NCI-H69 (cell line): ENCODE results near the gene GALNT12.
A peak's percentile ranks its signal among the peaks of the same experiment; 100 is the strongest.

ENCODE experiments used
- DNase-seq: peaks from one replicate; lab custom pipeline; 2025; lab: John Stamatoyannopoulos, UW

The GALNT12 gene

DNA sequence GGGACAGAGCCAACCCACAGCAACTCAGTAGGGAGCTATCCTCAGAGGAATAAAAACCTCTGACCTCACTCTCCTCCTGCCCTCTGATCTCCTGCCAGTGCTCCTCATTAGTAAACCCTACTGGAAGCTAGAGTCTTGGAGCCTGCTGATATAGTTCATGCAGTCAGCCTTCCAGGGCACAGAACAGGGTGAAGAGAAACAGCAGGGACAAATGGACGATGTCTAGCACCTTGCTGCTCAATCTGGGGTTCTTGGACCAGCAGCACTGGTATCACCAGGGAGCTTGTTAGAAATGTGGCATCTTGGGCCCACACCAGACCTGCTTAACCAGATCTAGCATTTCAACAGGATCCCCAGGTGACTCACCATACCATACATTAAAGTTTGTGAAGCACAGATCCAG is 5.5 kb upstream of the GALNT12 start:
- peak; percentile 47 for DNase-seq

DNA sequence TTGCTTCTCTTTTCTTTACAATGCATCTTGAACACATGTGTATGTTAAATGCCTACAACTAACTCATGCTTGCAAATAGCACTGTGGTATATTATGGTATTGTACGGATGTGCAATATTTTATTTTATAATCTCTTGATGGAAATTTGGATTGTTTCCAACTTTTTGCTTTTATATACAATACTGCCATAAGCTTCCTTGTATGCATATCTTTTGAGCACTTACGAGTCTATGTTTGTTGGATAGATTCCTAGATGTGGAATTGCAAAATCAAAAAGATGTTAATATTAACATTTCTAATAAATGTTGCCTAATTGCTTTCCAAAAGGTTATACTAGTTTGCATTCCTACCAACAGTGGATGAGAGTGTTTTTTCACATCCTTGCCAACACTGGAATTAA is 3.4 kb upstream of the GALNT12 start:
- DNase-seq, result peak; percentile 38

DNA sequence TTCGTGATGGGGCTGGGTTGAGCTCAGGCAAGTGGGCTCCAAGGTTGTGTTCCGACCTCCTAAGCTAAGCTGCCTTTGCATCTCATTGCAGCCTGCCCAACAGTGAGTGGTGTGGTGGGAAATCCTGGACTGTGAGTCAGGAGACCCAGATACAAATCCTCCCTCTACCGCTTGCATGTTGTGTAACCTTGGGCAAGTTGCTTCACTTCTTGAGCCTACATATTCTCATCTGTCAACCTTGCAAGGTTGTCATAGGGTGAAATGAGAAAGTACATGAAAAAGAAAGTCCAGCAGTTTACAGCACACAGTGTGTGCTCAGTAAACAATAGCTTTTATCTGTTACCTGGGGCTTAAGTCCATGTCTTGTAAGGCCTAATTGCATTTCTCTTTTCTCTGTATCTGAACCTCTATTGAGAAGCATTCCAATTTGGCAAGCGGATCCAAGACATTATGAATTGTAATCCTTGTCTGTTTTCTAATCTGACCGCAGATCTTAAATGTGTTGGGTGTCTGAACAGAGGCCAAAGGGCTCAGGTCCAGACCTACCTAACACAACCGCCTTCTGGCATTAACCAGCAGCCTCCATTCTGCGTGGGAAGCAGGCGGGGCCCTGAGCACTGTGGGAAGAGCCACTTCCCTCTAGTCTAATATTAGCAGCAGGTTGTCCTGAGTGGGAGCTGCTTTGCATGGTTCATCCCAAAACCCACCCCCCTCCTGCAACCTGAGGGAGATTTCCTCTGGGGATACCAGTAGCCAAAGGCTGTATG is 1.8 kb upstream of the GALNT12 start:
- no peak for DNase-seq

DNA sequence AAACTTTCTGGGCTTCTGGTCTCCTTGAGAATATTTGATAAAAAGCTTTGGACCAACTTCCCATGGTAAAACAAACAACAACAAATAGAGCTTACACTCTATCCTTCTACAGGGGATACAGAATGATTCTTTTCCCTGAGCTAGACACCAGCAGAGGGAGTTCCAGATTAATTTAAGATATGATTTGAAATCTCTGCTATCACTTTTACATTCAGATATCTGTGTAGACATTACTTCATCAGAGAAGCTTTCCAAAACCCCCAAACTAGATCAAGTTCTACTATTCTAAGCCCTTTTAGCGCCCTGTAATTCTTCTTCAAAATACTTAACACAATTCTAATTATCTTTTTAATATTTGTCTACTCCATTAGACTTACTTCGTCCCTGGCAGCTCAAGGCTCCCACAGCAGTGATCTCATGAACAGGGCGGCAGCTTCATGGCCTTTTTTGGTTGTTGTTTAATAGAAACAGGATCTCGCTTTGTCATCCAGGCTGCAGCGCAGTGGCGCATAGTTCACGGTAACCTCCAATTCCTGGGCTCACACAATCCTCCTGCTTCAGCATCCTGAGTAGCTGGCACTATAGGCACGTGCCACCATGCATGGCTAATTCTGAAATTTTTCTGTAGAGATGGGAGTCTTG is 955 bp upstream of the GALNT12 start:
- peak; percentile 44 for DNase-seq

DNA sequence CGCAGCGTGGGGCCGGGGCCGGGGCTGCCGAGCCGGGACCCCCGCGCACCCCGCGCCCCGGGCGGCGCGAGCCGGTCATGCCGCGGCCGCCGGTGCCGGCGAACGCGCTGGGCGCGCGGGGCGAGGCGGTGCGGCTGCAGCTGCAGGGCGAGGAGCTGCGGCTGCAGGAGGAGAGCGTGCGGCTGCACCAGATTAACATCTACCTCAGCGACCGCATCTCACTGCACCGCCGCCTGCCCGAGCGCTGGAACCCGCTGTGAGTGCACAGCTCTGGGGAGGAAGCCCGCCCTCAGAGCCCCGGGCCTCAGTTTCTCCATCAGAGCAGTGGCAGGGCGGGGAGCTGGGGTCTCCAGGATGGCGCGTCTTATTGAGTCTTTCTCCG is 335 bp downstream of the GALNT12 start:
- peak; percentile 67 for DNase-seq

DNA sequence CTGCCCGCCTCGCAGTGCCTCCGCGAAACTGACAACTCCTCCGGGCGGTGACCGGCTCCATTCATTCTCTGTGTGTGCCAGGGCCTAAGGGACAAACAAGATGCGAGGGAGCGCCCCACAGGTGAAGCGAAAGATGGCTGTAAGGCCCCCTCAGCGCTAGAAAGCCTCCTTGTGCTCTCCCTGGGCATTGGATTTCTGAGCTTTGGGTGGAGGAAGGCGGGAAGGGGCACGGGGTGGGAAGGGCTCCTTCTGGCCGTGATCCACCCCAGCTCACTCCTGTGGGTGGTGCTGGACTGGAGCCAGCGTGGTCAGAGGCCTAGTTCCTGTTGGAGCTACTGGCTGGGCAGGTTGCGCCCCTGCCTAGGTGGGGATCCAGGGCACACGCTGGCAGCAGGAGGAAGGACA is 943 bp downstream of the GALNT12 start:
- peak; percentile 75 for DNase-seq

DNA sequence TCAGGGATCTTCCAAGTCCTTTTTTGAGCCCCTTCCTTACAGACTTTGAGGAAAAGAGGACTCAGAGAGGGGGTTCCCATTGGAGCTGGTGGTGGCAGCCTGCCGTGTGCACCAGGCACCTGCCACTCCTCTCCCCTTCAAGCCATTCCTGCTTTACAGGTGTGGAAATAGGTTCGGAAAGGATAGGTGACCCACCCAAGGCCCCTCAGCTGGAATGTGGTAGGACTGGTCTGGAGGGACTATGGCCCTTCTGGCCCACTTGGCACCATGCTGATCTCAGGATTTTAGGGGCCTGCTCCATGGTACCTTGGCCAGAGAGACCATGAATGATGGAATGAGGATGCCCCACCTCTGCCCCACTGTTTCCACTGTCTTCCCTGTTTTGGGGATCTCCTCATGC is 1.4 kb downstream of the GALNT12 start:
- DNase-seq, result no peak

DNA sequence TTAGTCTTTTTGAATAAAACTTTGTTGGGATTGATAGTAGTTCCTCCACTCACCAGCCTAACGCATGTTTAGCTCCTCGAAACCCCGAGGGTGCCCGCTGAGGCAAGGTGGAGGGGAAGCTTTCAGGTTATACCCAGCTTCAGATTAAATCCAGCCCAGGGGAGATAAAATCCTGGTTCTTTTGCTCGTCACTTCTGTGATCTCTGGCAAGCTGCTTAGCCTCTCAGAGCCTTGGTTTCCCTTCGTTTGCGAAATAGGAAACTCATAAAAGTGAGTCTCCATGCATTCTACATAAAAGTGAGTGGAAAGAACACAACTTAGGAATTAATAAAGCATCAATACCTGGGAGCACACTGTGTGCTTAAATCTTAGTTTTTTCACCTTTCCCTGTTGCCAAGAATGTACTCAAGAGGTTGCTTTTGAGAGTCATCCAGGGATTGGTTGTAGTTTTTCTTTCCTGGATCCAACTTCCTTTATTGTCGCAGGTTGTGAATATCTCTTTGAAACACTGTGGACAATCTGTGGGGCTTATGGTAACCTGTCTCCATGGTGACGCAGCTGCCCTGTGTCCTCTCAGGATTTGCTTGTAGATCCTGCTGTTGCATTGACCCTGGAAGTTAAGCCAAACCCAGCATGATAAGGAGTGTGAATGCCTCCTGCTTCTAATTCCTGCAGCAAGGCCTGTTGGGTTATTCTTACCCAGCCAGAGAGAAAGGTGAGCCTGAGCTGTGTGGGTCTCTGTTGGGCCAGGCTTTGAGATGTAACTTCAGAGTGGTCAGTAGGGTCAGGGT is 2.0 kb downstream of the GALNT12 start:
- DNase-seq, result peak; percentile 37

DNA sequence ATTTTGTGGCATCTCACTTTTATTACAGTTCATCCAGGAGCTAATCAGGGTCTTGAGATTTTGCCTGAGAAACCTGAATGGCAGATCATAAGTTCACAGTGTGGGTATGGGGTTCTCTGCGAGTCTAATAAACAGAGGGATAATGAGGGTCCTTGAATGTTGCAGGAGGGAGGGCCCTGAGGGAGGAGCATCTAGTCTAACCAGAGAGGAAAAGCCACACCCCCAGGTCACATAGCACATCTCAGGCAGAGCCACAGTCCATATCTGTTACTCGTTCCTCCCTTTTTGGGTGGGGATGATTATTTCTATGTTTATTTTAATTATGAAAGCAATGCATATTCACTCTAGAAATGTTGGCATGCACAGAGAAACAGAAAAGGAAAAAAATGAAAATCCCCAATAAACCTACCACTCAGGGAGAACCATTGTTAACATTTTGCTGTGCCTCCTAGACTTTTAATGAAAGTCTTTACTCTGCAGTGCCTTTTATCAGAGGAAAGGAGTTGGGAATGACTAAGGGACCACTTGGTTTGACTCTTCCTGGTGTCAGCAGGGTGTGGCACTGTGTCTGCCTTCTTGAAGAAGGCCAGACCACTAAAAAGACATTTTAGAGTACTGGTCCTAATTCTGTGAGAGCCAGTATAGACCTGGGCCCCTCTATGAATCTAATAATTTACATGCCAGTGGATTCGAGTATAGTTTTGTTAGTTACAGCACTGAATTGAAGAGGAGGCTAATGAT is 2.8 kb downstream of the GALNT12 start:
- no peak for DNase-seq

DNA sequence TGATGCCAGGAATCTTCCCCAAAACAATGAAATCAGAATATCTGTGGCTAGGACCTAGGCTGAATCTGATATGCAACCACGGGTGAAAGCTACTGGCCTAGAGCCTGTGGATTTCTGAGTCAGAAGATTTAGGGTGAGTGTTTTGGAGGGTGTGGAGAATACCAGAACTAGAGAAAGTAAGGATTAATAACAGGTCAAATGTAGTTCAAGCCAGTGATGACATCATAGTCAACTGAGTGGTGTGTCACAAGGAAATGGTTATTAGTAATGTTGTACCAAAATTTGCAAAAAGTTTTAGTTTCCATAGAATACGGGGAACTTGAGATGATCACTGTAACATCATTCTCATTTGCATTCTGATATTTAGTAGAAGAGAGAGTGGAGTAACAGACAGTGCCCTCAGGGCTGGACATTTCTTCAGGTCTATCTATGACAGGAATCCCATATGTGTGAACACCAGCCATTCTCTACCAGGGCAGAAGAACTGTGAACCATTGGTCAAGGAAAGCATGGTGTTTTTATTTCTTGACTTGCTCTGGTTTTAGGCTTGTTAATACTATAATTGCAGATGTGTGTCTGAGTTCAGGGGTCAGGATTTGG is 3.7 kb downstream of the GALNT12 start:
- no peak for DNase-seq

DNA sequence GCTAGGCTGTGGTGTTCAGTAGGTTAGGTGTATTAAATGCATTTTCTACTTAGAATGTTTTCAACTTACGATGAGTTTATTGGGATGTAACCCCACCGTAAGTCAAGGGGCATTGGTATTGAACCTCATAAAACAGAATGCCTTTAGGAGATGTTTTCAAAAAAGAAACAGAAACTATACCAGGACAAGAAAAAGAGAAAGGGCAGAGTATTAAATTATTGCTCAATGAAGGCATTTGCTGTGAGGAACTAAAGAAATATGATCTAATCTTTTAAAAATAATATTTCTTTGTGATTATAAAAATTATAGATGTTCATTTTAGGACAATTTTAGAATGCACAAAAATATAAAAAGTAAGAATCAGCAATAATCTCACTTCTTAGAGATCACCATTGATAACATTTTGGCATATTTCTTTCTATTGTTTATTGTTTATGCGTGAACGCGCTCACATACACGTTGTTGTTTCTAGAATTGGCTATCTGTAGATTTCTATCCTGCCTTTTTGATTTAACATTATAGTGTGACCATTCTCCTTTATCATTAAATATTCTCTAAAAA is 8.0 kb downstream of the GALNT12 start:
- DNase-seq, result no peak

DNA sequence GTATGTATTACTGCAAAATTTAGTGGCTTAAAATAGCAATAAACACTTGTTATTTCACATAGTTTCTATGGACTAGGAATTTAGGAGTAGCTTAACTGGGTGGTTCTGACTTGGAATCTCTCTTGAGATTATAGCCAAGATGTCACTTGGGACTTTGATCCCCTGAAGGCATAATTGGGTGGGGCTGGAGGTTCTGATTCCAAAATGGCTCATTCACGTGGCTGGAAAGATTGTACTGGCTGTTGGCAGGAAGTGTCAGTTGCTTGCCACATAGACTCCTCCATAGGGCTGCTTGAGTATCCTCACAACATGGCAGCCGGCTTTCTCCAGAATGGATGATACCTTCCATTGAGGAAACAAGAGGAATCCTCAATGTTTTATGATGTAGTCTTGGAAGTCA is 11.3 kb downstream of the GALNT12 start:
- no peak for DNase-seq

DNA sequence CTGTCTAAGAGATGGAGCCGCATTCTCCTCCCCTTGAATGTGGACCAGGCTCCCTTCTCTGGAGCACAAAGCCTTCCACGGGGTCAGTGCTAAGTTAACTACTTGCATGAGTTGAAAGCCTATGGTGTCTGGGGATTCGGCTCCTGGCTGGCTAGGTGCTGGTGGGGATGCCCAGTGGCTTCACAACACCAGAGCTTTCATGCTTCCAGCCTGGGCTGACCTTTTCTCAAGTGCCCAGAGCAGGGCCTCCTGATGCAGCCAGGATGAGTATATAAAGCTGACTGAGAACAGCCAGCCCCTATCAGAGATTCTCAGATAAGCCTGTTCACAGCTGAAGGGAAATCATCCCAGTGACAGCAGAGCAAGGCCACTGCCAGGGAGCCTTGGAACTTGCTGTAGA is 11.8 kb downstream of the GALNT12 start:
- DNase-seq, result no peak

DNA sequence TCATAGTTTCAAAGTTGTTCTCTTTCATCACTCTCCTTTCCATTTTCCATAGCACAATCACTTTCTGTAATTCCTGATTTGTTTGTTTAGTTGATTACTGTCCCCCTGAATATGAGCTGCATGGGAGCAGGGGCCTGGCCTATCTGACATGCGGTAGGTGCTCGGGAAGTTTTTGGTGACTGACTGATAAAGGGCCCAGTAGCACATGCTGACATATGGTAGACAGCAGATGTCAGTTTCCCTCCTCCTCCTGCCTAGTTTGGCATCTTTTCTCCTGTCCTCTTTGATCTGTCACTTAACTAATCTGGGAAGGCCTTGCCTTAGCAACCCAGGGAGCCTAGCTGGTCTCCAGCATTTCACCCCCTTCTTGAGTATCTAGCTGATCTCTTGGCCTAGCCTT is 14.4 kb downstream of the GALNT12 start:
- DNase-seq, result no peak

DNA sequence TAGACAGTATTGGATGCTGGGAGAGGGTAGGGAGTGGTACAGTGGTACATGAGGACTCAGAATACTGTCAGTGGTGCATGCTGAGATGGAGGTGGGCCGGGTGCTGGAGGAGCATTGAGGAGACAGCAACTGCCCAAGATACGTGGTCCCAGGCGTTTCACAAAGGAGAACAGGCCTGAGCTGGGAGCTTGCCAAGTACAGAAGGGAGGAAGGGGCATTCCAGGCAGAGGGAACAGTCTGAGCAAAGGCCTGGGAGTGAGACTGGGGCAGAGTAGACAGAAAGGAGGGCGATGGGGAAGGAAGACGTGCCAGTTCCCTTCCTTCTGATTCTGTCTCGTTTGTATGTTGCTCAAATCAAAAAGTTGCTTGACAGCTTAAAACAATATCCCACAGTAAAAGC is 15.2 kb downstream of the GALNT12 start:
- DNase-seq, result no peak

DNA sequence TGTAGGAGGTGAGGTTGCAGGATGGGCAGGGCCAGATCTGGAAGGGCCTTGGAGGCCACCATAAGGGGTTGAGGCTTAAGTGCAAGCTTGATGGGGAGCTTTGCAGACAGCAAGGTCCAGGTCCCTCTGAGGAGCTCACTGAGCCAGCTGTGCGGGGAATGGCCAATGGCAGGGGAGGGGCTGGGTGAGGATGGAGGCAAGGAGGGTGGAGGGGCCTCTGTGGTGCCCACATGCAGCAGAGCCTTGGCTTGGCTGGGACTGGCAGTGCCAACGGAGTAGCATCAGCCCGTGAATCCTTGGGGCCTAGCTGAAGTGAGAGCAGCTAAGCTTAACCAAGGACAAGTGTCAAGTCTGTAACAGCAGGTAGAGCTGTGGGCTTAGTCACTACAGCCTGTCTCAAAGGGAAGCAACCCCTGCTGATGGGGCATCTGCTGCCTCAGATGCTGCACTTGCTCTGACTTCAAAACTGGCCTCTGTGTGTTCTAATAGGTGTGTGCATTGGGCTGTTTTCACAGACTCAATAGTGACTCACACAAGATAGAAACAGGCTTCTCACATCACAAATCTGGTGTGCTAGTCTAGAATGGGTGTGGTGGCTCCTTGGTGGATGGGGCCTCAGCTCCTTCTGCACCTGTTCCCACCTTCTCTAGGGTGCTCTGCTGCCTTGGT is 16.3 kb downstream of the GALNT12 start:
- DNase-seq, result peak; percentile 63

DNA sequence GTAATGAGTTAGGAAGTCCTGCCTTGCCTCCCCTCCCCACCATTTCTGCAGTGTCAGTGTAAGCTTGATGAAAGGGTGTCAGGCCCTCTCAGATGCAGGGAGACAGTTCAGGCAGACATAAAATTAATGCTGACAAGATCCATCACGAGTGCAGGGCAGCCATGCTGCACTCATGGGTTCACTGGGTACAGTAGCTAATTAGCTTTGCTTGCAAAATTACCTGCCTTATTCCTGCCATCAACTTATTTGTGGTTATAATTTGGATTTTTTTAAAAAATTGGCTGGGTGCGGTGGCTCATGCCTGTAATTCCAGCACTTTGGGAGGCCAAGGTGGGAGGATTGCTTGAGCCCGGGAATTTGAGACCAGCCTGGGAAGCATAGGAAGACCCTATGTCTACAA is 17.9 kb downstream of the GALNT12 start:
- peak; percentile 13 for DNase-seq

DNA sequence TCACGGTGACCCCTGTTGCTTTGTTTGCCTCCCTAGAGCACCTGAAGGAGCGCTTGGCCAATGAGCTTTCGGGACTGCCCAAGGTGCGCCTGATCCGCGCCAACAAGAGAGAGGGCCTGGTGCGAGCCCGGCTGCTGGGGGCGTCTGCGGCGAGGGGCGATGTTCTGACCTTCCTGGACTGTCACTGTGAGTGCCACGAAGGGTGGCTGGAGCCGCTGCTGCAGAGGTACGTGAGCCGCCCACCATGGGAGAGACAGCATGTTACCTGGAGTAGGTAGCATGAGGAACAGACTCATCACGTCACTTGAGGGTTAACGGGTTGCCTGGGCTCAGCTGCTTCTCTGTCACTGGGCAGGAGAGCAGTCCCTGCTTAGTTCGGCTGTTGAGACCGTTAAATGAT is 19.2 kb downstream of the GALNT12 start:
- no peak for DNase-seq

DNA sequence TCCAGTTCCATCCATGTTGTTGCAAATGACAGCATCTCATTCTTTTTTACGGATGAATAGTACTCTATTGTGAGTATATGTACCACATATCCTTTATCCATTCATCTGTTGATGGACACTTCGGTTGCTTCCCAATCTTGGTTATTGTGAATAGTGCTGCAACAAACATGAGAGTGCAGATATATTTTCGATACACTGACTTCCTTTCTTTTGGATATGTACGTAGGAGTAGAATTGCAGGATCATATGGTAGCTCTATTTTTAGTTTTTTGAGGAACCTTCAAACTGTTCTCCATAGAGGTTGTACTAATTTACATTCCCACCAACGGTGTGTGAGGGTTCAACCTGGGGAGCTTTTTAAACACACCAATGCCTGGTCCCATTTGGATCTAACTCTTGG is 22.3 kb downstream of the GALNT12 start:
- no peak for DNase-seq

DNA sequence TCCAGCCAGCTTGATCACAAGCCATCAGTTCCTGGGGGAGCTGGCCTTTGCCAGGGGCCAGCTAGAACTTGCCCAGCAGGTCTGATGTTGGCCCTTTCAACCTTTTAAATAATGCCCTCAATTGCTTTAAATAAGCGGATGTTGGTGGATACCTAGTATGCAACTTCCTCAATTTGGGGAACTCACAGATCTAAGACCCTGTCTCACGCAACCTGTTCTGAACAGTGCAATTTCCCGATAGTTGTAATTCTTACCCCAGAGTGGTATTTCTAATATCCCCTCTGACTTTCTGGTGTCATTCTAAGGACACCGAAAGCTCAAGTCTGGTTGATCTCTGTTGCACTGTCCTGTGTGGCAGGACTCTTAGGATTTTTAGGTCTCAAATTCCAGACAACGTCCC is 23.1 kb downstream of the GALNT12 start:
- no peak for DNase-seq

DNA sequence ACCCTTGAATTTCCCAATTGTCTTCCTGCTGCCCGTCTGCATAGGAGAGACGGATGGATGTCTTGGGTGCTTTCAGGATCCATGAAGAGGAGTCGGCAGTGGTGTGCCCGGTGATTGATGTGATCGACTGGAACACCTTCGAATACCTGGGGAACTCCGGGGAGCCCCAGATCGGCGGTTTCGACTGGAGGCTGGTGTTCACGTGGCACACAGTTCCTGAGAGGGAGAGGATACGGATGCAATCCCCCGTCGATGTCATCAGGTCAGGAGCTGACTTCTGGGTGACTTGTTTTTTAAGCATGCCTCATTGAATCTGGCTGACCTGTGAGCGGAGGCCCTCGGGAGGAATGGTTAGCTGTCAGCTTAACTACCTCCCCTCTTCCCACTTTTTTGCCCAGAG is 24.2 kb downstream of the GALNT12 start:
- DNase-seq, result no peak
